Neural cell (in vitro differentiated cells): Measurements from ENCODE around the gene OSBPL2. TPM values are rescaled to one million over a fixed set of nuclear protein-coding genes. Genes with fewer than 3 reads are reported as not detected.

Source experiments
- H2AFZ ChIP-seq: fragments of 200-600, 300-800 bp; sonication (generic), shearing (Covaris generic); 2 replicates; pipeline ENCODE4 v1.6.0; 2014; ENCODE audit warnings: low read depth, mild to moderate bottlenecking, antibody characterized with exemption, low read length, moderate library complexity
- H3F3A ChIP-seq: fragments of 200-600 bp; shearing (Covaris generic); 2 replicates; pipeline ENCODE4 v1.6.1; 2016; ENCODE audit warnings: mild to moderate bottlenecking, moderate library complexity, mixed read lengths, antibody characterized with exemption, low read length; ENCODE audit not compliant: insufficient read depth, poor library complexity, severe bottlenecking
- H3K27ac ChIP-seq: fragments of 200-600, 300-800 bp; sonication (generic), shearing (Covaris generic); 2 replicates; pipeline ENCODE4 v1.5.1; 2014; ENCODE audit warnings: mild to moderate bottlenecking, low read length, moderate library complexity
- H3K27me3 ChIP-seq: fragments of 300-800, 200-600 bp; sonication (generic), shearing (Covaris generic); 2 replicates; pipeline ENCODE4 v1.6.0; 2014; ENCODE audit warnings: mild to moderate bottlenecking, low read depth, low read length, moderate library complexity; ENCODE audit not compliant: insufficient read depth
- H3K36me3 ChIP-seq: fragments of 300-800, 200-600 bp; sonication (generic), shearing (Covaris generic); 2 replicates; pipeline ENCODE4 v1.5.1; 2014; ENCODE audit warnings: mild to moderate bottlenecking, antibody characterized with exemption, low read length, moderate library complexity; ENCODE audit not compliant: insufficient read depth
- H3K4me2 ChIP-seq: fragments of 300-800, 200-600 bp; sonication (generic), shearing (Covaris generic); 2 replicates; pipeline ENCODE4 v1.6.0; 2014; ENCODE audit warnings: mild to moderate bottlenecking, low read length
- H3K4me3 ChIP-seq: fragments of 300-800, 200-600 bp; sonication (generic), shearing (Covaris generic); 2 replicates; pipeline ENCODE4 v1.5.1; 2014; ENCODE audit warnings: mild to moderate bottlenecking, low read length, moderate library complexity
- H3K79me2 ChIP-seq: fragments of 200-600 bp; shearing (Covaris generic); replicated peaks from 2 replicates; pipeline ENCODE4 v1.6.0; 2014; ENCODE audit warnings: mild to moderate bottlenecking, low read length, moderate library complexity; ENCODE audit not compliant: insufficient read depth
- H3K9ac ChIP-seq: fragments of 300-800, 200-600 bp; sonication (generic), shearing (Covaris generic); 2 replicates; pipeline ENCODE4 v1.6.1; 2016; ENCODE audit warnings: mild to moderate bottlenecking, low read length, mixed read lengths
- H3K9me2 ChIP-seq: fragments of 200-600 bp; shearing (Covaris generic); 2 replicates; pipeline ENCODE4 v1.6.1; 2016; ENCODE audit warnings: mild to moderate bottlenecking, low read length, mixed read lengths; ENCODE audit not compliant: insufficient read depth
- H3K9me3 ChIP-seq: fragments of 200-600, 300-800 bp; sonication (generic), shearing (Covaris generic); 2 replicates; pipeline ENCODE4 v1.6.1; 2016; ENCODE audit warnings: mild to moderate bottlenecking, mixed run types, low read length, moderate library complexity, mixed read lengths
- H4K20me1 ChIP-seq: fragments of 200-600 bp; shearing (Covaris generic); 2 replicates; pipeline ENCODE4 v1.6.1; 2016; ENCODE audit warnings: mild to moderate bottlenecking, mixed run types; ENCODE audit not compliant: insufficient read depth
- CTCF ChIP-seq: fragments of 450-650 bp; IDR thresholded peaks from 2 replicates; pipeline ENCODE4 v1.5.1; 2014; ENCODE audit warnings: antibody characterized with exemption, mild to moderate bottlenecking, moderate library complexity; ENCODE audit not compliant: poor library complexity, severe bottlenecking
- EP300 ChIP-seq: fragments of 450-650 bp; conservative IDR thresholded peaks from 2 replicates; pipeline ENCODE4 v1.6.1; 2014; ENCODE audit warnings: antibody characterized with exemption, mild to moderate bottlenecking, moderate library complexity; ENCODE audit not compliant: poor library complexity, severe bottlenecking
- EZH2 ChIP-seq: fragments of 200-600, 300-800 bp; shearing (Covaris generic), sonication (generic); IDR thresholded peaks from 2 replicates; pipeline ENCODE4 v1.6.1; 2014; ENCODE audit warnings: antibody characterized with exemption, low read length, borderline replicate concordance, mild to moderate bottlenecking; ENCODE audit not compliant: insufficient read depth, poor library complexity, severe bottlenecking
- MXI1 ChIP-seq: fragments of 450-650 bp; conservative IDR thresholded peaks from 2 replicates; pipeline ENCODE4 v1.6.1; 2014; ENCODE audit warnings: antibody characterized with exemption, mild to moderate bottlenecking; ENCODE audit not compliant: poor library complexity, severe bottlenecking
- POLR2AphosphoS5 ChIP-seq: IDR thresholded peaks from 2 replicates; pipeline ENCODE4 v1.6.1; 2012
- RAD21 ChIP-seq: fragments of 450-650 bp; conservative IDR thresholded peaks from 2 replicates; pipeline ENCODE4 v1.6.1; 2014; ENCODE audit warnings: antibody characterized with exemption, mild to moderate bottlenecking, moderate library complexity
- REST ChIP-seq: IDR thresholded peaks from 2 replicates; pipeline ENCODE4 v1.6.1; 2012; ENCODE audit warnings: borderline replicate concordance
- SMC3 ChIP-seq: fragments of 450-650 bp; conservative IDR thresholded peaks from 2 replicates; pipeline ENCODE4 v1.6.1; 2014; ENCODE audit warnings: antibody characterized with exemption, mild to moderate bottlenecking, moderate library complexity; ENCODE audit not compliant: poor library complexity
- TAF1 ChIP-seq: IDR thresholded peaks from 2 replicates; pipeline ENCODE4 v1.6.1; 2012; ENCODE audit warnings: low read depth
- polyA plus RNA-seq: library from polyadenylated mRNA; depleted of rRNA; stranded (reverse); fragments of >200 nt; gene quantifications from 2 replicates; pipeline ENCODE4 v1.2.3, GENCODE V29; 2014

The OSBPL2 gene
- polyA plus RNA-seq, 1 donor from 2014 or later, result 41.5 TPM

- TF ChIP-seq EZH2, result no peak
- no peak for TF ChIP-seq CTCF
- no peak for TF ChIP-seq EP300
Measured at GRCh38 chr20:62233684-62234083, 4.6 kb upstream of the OSBPL2 start.

GRCh38 chr20:62234339-62234738, 4.0 kb upstream of the OSBPL2 start:
- Histone ChIP-seq H3K4me2 (no peak overlapping the region), H3K36me3 (no peaks in the 10 kb centered on the region), H3K79me2 (peaks cover 11% of the 10 kb centered on the region), H3K27me3 (no peaks in the 10 kb centered on the region), H3K27ac (no peak overlapping the region), H3K4me3 (no peak overlapping the region), H3K9me2 (no peaks in the 10 kb centered on the region), H3F3A (no peaks in the 10 kb centered on the region), H3K9me3 (no peaks in the 10 kb centered on the region), H3K9ac (no peak overlapping the region), H4K20me1 (no peaks in the 10 kb centered on the region), H2AFZ (no peak overlapping the region)
- TF ChIP-seq RAD21 (no peak), SMC3 (no peak), POLR2AphosphoS5 (no peak), EP300 (no peak), REST (no peak), TAF1 (no peak), EZH2 (no peak), CTCF (no peak), MXI1 (no peak)

More at GRCh38 chr20:62233684-62234083, 4.6 kb upstream of the OSBPL2 start:
- Histone ChIP-seq H3K36me3 (no peaks in the 10 kb centered on the region), H3K4me2 (no peak overlapping the region), H2AFZ (no peak overlapping the region), H3K79me2 (peaks cover 5% of the 10 kb centered on the region), H3K27me3 (no peaks in the 10 kb centered on the region), H3F3A (no peaks in the 10 kb centered on the region), H3K9me3 (no peaks in the 10 kb centered on the region), H4K20me1 (no peaks in the 10 kb centered on the region), H3K9ac (no peak overlapping the region), H3K9me2 (no peaks in the 10 kb centered on the region), H3K4me3 (no peak overlapping the region), H3K27ac (no peak overlapping the region)
